HEK293T (cell line): ENCODE results near the gene GPR39.

Source experiments
- CTBP1 ChIP-seq: fragments of 450-650 bp; IDR thresholded peaks from 2 replicates; pipeline ENCODE4 v1.6.1; 2016; ENCODE audit warnings: borderline replicate concordance
- FOXK2 ChIP-seq: fragments of 450-650 bp; IDR thresholded peaks from 2 replicates; pipeline ENCODE4 v1.6.1; 2016; ENCODE audit warnings: mild to moderate bottlenecking

DNA sequence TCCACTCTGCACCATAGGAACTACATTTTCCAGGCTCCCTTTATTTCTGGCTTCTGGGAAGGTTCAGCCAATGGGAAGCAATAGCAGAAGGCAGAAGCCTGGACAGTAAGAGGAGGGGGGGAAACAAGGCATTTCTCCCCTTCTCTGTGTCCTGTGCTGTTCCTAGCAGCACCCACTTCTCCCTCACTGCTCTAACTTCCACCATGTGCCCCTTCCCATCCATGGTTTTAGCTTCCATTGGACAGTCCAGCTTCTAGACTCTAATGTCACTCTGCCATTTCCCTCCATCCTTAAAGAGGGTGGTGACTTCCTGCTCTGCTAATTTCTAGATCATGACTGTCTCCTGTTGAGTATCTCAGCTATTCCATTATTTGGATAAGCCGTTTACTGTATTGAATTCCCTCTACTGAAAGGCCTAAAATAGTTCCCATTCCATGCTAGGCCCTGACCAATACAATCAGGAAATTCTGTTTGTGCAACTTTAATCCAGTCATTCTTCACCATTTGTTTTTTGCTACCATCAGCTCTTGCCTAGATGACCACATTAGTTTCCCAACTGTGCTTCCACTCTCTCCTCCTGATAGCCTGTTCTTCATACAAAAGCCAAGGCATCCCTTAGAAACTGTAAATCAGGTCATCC is 274.2 kb downstream of the GPR39 start:
- no peak for TF ChIP-seq CTBP1
- no peak for TF ChIP-seq FOXK2
